DMS 273 (cell line): ENCODE data around the gene TOMM22.
"Not testable (repeated sequence)": the region's sequence is repeated elsewhere in the genome, so short reads cannot be mapped to it uniquely, and the experiment has no call there.

Source experiments
- DNase-seq: peaks from one replicate; lab custom pipeline; 2025; ENCODE audit not compliant: unreplicated experiment; lab: John Stamatoyannopoulos, UW

The TOMM22 gene

GRCh38 chr22:38681582-38682335 lies at the start of gene TOMM22:
TSS of gene TOMM22 (plus strand) at chr22:38681957. CDS start at chr22:38681979, 22 bp downstream.
- peak; percentile 90 for DNase-seq

DNA sequence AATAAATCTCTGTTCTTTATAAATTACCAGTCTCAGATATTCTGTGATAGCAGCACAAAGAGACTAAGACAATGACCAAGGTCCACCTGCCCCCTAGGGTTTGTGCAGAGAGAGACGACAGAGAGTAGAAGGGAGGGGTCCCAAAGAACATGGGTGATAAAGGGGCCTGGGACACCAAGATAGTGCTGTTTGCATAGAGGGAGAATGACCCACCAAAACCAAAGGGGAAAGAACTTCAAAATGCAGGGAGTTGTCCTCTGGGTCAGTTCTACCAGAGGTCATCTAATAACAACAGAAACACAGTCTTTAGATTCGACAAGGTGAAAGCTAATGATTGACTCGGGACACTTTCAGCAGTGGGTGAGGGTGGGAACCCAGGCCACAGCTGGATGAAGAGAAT lies 49.2 kb upstream of the TOMM22 start:
- DNase-seq = no peak

- no peak for DNase-seq
These were observed 43.5 kb upstream of the TOMM22 start for GRCh38 chr22:38638216-38638615.

GRCh38 chr22:38638728-38639127 lies 43.0 kb upstream of the TOMM22 start:
- no peak for DNase-seq

DNA sequence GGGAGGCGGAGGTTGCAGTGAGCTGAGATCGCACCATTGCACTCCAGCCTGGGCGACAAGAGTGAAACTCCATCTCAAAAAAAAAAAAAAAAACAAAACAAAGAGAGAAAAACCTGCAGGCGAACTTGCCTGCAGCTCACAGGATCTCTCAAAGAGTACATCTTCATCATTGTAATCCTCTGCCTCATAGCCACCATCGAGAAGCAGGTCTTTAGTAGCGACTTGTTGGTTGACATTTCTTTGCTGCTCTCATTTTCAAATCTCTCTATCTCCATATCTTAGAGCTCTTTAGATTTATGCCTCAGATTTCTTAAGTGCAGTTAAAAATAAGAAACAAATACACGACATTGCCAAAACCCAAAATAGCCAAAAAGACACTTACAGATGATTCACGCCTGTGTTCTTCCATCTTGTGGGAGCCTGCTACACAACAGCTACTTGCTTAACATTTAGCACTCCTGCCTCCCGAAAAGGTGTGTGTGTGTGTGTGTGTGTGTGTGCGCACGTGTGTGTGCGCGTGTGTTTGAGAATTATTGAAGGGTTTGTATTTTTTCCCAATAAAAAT lies 40.2 kb upstream of the TOMM22 start:
- no peak for DNase-seq

DNA sequence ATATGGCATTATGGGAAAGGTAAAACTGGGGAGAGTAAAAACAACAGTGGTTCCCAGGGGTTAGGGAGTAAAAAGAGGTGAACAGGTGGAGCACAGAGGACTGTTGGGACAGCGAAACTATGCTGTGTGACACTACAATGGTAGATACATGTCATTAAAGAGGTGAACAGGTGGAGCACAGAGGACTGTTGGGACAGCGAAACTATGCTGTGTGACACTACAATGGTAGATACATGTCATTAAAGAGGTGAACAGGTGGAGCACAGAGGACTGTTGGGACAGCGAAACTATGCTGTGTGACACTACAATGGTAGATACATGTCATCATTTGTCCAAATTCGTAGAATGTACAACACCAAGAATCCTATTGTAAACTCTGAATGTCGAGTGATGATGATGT lies 37.5 kb upstream of the TOMM22 start:
- not testable (repeated sequence) for DNase-seq

- no peak for DNase-seq
These were observed 36.3 kb upstream of the TOMM22 start for GRCh38 chr22:38645430-38645829.

- no peak for DNase-seq
These were observed 31.8 kb upstream of the TOMM22 start for GRCh38 chr22:38649841-38650522.

GRCh38 chr22:38652859-38653258 lies 28.9 kb upstream of the TOMM22 start:
- DNase-seq = no peak

GRCh38 chr22:38653741-38654140 lies 28.0 kb upstream of the TOMM22 start:
- no peak for DNase-seq

DNA sequence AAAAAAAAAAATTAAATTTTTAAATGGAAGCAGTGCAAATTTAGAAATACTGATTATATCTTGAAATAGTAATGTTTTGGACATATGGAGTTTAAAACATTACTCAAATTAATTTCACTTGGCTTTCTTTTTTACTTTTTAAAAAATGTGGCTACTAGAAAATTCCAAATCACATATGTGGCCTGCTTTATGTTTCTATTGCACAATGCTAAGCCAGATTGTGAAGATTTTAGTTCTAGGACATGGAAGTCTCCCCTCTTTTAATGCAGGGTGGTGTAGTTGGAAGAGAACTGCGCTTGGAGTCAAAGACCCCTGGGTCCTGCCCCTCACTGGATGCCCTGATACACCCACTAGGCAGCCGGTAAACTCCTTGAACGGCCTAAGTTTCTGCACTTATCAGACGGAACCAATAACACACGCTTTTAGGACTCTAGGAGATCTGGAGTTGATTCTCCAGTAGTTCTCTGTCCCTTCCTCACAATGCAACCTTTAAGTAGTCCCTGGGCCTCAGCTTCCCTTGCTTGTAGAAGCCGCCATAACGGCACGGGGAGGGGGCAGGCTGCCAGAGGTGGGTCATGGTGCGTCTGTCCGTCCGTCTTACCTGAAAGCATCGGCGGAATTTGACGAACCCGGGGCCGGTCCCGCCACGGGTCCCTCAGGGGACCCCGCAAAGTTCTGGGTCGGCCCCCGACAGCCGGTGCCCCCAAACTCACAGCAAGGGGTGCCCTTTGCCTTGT lies 26.1 kb upstream of the TOMM22 start:
- DNase-seq = peak; percentile 41

DNA sequence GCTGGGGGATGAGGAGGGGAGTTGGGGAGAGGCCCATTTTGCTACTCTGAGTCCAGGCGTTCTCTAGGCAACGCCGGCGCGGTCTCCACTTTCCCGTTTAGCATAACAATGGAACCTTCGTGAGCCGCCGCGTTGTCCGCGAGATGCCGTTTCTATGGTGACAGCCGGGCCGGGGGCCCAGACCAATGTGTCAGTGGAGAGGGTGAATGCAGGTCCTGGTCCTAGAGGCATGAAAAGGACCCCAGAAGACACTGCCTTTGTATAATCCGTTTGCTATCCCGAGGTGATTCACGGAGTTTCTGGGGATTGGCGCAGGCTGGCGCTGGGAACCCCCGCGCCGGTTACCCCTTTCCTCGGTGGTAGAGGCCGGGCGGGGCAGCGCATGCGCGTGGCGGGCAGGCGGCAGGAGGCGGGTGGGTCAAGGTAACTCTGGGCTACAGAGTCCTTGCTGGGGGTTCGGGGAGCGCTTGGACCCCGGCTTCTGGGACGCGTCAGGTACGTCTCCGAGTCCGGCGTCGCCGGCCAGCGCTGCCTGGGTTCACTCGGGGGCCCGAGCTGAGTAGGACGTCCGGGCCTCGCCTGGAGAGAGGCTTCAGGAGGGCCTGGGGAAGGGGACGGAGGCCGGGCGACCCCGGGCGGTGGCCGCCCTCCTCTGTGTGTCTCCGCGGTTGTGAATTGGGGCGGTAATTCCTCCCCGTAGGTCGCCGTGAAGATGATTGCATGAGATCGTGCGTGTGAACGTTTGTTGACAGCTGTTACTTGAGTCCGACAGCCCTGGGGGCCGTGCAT lies 25.3 kb upstream of the TOMM22 start, which contains the start of the genes CBY1 and FAM227A:
CBY1 (plus strand) TSS at position 383 of the 789 bp plus-strand sequence. CDS start 11,417 bp downstream, outside the sequence.
FAM227A (minus strand) TSS at position 137 of the 789 bp plus-strand sequence. CDS start 6,224 bp downstream, outside the sequence.
- DNase-seq = peak; percentile 89

GRCh38 chr22:38657045-38657909 lies 24.5 kb upstream of the TOMM22 start:
- peak; percentile 61 for DNase-seq

GRCh38 chr22:38674888-38675287 lies 6.9 kb upstream of the TOMM22 start:
- no peak for DNase-seq

GRCh38 chr22:38675833-38676232 lies 5.9 kb upstream of the TOMM22 start:
- DNase-seq = no peak

DNA sequence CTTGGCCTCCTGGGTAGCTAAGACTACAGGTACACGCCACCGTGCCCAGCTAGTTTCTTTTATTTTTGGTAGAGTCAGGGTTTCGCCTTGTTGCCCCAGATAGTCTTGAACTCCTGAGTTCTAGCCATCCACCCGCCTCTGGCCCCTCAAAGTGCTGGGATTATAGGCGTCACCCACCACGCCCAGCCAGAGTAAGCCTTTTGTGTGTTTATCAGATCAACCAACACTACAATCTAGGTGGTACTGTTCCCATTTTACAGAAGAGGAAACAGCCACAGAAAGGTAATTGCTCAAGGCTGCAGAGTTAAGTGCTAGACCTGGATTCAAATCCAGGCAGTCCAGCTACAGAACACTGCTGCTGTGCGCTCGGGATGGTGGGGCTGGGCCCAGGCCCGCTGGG lies 3.1 kb downstream of the TOMM22 start:
- no peak for DNase-seq

- DNase-seq = no peak
These were observed 4.0 kb downstream of the TOMM22 start for GRCh38 chr22:38685761-38686160.

DNA sequence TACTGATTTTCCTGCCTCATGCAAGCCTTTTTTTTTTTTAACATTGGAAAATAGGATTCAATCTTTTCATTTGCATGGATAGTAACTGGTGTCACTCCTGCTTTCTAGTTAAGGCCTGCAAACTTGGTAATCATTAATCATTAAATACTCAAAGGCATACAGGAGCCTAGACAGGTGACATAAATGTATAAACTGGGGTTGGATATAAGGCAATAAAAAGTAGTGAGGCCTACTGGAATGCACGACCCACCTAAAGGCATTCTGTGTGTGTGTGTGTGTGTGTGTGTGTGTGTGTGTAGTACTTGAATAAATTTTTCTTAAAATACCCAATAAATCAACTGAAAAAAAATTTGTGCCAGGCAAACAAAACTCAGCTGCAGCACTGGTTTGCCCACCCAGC lies 7.9 kb downstream of the TOMM22 start:
- DNase-seq = no peak

DNA sequence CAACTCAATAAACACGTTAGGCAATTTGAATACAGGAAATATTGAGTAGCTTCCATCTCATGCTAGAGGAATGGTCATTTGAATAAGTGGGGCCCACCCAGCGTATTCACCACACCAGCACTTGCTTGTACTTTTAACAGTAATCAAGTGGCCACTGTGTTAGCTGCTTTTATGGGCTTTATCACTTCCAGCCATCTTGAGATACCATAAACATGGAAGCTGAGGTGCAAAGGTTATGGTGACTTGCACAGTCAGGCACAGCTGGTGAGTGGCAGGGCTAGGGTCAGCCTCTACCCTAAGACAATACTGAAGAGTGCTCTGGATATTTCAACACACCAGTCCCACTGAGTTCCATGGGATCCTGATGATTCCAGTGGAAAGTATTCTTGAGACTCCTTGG lies 12.3 kb downstream of the TOMM22 start:
- no peak for DNase-seq

GRCh38 chr22:38694940-38695339 lies 13.2 kb downstream of the TOMM22 start:
- no peak for DNase-seq
